GM12878 (cell line): ENCODE measurements around the gene INPP4B.

Experiments
- CTCF ChIP-seq, 3 experiments: IDR thresholded peaks in 2 of 3; conservative IDR thresholded peaks in 1 of 3; 2 replicates each; pipeline ENCODE4 v1.5.1; 2011; ENCODE audit warnings: low read depth in 3 of 3, low read length in 3 of 3, mild to moderate bottlenecking in 3 of 3, control low read depth in 2 of 3, moderate library complexity in 2 of 3, inconsistent platforms in 1 of 3, mixed read lengths in 1 of 3; ENCODE audit not compliant: control insufficient read depth in 2 of 3, insufficient read depth in 1 of 3; ENCODE audit errors: extremely low read depth in 1 of 3
- MAX ChIP-seq: IDR thresholded peaks from 2 replicates; pipeline ENCODE4 v1.6.1; 2012; ENCODE audit warnings: low read depth, low read length, improper control_type of control experiment
- MYC ChIP-seq: IDR thresholded peaks from 2 replicates; pipeline ENCODE4 v1.6.1; 2011; ENCODE audit warnings: mild to moderate bottlenecking, low read length, moderate library complexity, inconsistent platforms; ENCODE audit not compliant: insufficient read depth, insufficient replicate concordance, insufficient read length, severe bottlenecking
- POLR2A ChIP-seq: IDR thresholded peaks from 2 replicates; pipeline ENCODE4 v1.6.1; 2011; ENCODE audit warnings: low read depth, mild to moderate bottlenecking, low read length
- SIN3A ChIP-seq: IDR thresholded peaks from 2 replicates; pipeline ENCODE4 v1.6.1; 2012; ENCODE audit warnings: low read depth, low read length, improper control_type of control experiment
- SRF ChIP-seq, 2 experiments: IDR thresholded peaks; 2 replicates each; pipeline ENCODE4 v1.6.1; 2011; ENCODE audit warnings: low read depth in 2 of 2, low read length in 2 of 2, mild to moderate bottlenecking in 1 of 2, moderate library complexity in 1 of 2

- TF ChIP-seq POLR2A (no peak), SRF (IDR thresholded peaks at IDR 0.05; ENCODE audit: low read depth in 2 of 2, low read length in 2 of 2) (no peak), MYC (no peak), CTCF (IDR thresholded peaks at IDR 0.05 in 2 of 3, conservative IDR thresholded peaks at IDR 0.05 in 1 of 3; ENCODE audit: control insufficient read depth in 2 of 3, extremely low read depth in 1 of 3, insufficient read depth in 1 of 3, low read depth in 3 of 3, low read length in 3 of 3) (no peak), SIN3A (no peak), MAX (no peak)
These were observed 810.5 kb downstream of the INPP4B start for GRCh38 chr4:142035566-142035965.
